HG03469 (cell line): Measurements from ENCODE around the gene SGSH.

Experiments used
- ATAC-seq: cut with Tn5 transposase; IDR thresholded peaks from one replicate; pipeline ENCODE4 v1.9.1; 2021; ENCODE audit warnings: mild to moderate bottlenecking, moderate library complexity, moderate number of reproducible peaks; ENCODE audit not compliant: unreplicated experiment

The SGSH gene

GRCh38 chr17:80189611-80190010, 30.5 kb downstream of the SGSH start:
- no peak for ATAC-seq

- no peak for ATAC-seq
These were observed 32.6 kb downstream of the SGSH start for GRCh38 chr17:80187515-80187941.

GRCh38 chr17:80187090-80187489, 33.0 kb downstream of the SGSH start:
- no peak for ATAC-seq

- ATAC-seq, result no peak
These were observed 34.2 kb downstream of the SGSH start for GRCh38 chr17:80185968-80186367.

- ATAC-seq, result no peak
These were observed 35.8 kb downstream of the SGSH start for GRCh38 chr17:80184423-80184714.

- ATAC-seq, result no peak
These were observed 36.3 kb downstream of the SGSH start for GRCh38 chr17:80183581-80184422.

GRCh38 chr17:80182845-80183223, 37.3 kb downstream of the SGSH start:
- no peak for ATAC-seq

- ATAC-seq, result no peak
These were observed 37.9 kb downstream of the SGSH start for GRCh38 chr17:80182118-80182844.

- no peak for ATAC-seq
These were observed 38.7 kb downstream of the SGSH start for GRCh38 chr17:80181431-80181830.

GRCh38 chr17:80180192-80180591, 39.9 kb downstream of the SGSH start:
- ATAC-seq, result no peak

GRCh38 chr17:80177986-80178595, 42.0 kb downstream of the SGSH start:
- ATAC-seq, result no peak

GRCh38 chr17:80176757-80177156, 43.4 kb downstream of the SGSH start:
- ATAC-seq, result no peak

- ATAC-seq, result no peak
These were observed 46.2 kb downstream of the SGSH start for GRCh38 chr17:80173916-80174315.

- ATAC-seq, result no peak
These were observed 47.0 kb downstream of the SGSH start for GRCh38 chr17:80173126-80173525.

- no peak for ATAC-seq
These were observed 48.5 kb downstream of the SGSH start for GRCh38 chr17:80171681-80172080.

- ATAC-seq, result no peak
These were observed 50.2 kb downstream of the SGSH start, which contains the start of gene CARD14 for GRCh38 chr17:80169784-80170500. CARD14 (plus strand) TSS chr17:80170030; CDS start chr17:80181439, 11,409 bp downstream.

- ATAC-seq, result no peak
These were observed 51.0 kb downstream of the SGSH start for GRCh38 chr17:80169107-80169506.

GRCh38 chr17:80168371-80168770, 51.8 kb downstream of the SGSH start:
- ATAC-seq, result no peak

- ATAC-seq, result no peak
These were observed 53.7 kb downstream of the SGSH start for GRCh38 chr17:80166446-80166845.

- no peak for ATAC-seq
These were observed 55.9 kb downstream of the SGSH start for GRCh38 chr17:80164185-80164584.

GRCh38 chr17:80163336-80163735, 56.8 kb downstream of the SGSH start:
- no peak for ATAC-seq
